ENCODE results near the gene SH2B3.

The SH2B3 gene

GRCh38 chr12:111428081-111428727, 22.5 kb downstream of the SH2B3 start:
- no peak overlapping the region for H3K4me3 ChIP-seq (ENCODE audit: control insufficient read depth, low read depth, low read length)
- no peak for TF ChIP-seq CTCF (IDR thresholded peaks at IDR 0.05; ENCODE audit: control insufficient read depth, insufficient read depth, low read depth, low read length, missing control alignments)

GRCh38 chr12:111428728-111429175, 23.0 kb downstream of the SH2B3 start:
- TF ChIP-seq CTCF (IDR thresholded peaks at IDR 0.05; ENCODE audit: control insufficient read depth, insufficient read depth, low read depth, low read length, missing control alignments) = no peak
- no peak for DNase-seq (ENCODE audit: low read depth)
- H3K4me3 ChIP-seq (ENCODE audit: control insufficient read depth, low read depth, low read length) = no peak overlapping the region

More at GRCh38 chr12:111428081-111428727, 22.5 kb downstream of the SH2B3 start:
- DNase-seq (ENCODE audit: low read depth) = no peak

- no peak for DNase-seq (ENCODE audit: low read depth)
- no peak for TF ChIP-seq CTCF (IDR thresholded peaks at IDR 0.05; ENCODE audit: control insufficient read depth, insufficient read depth, low read depth, low read length, missing control alignments)
- H3K4me3 ChIP-seq (ENCODE audit: control insufficient read depth, low read depth, low read length) = no peak overlapping the region
Measured at GRCh38 chr12:111429828-111430432, 24.2 kb downstream of the SH2B3 start.

GRCh38 chr12:111430433-111431353, 25.0 kb downstream of the SH2B3 start:
- DNase-seq (ENCODE audit: low read depth) = no peak
- H3K4me3 ChIP-seq (ENCODE audit: control insufficient read depth, low read depth, low read length) = no peak overlapping the region
- no peak for TF ChIP-seq CTCF (IDR thresholded peaks at IDR 0.05; ENCODE audit: control insufficient read depth, insufficient read depth, low read depth, low read length, missing control alignments)

GRCh38 chr12:111431772-111432171, 26.0 kb downstream of the SH2B3 start:
- no peak for TF ChIP-seq CTCF (IDR thresholded peaks at IDR 0.05; ENCODE audit: control insufficient read depth, insufficient read depth, low read depth, low read length, missing control alignments)
- no peak for DNase-seq (ENCODE audit: low read depth)
- no peak overlapping the region for H3K4me3 ChIP-seq (ENCODE audit: control insufficient read depth, low read depth, low read length)

- no peak for TF ChIP-seq CTCF (IDR thresholded peaks at IDR 0.05; ENCODE audit: control insufficient read depth, insufficient read depth, low read depth, low read length, missing control alignments)
- DNase-seq (ENCODE audit: low read depth) = no peak
- H3K4me3 ChIP-seq (ENCODE audit: control insufficient read depth, low read depth, low read length) = no peak overlapping the region
Measured at GRCh38 chr12:111434049-111434448, 28.3 kb downstream of the SH2B3 start.

All from AG09309 (cell line).